ENCODE data around the gene ART5. TPM values are rescaled to one million over a fixed set of nuclear protein-coding genes. Genes with fewer than 3 reads are reported as not detected.

The ART5 gene
- total RNA-seq, 1 experiment from 2014 or later, result not detected

DNA sequence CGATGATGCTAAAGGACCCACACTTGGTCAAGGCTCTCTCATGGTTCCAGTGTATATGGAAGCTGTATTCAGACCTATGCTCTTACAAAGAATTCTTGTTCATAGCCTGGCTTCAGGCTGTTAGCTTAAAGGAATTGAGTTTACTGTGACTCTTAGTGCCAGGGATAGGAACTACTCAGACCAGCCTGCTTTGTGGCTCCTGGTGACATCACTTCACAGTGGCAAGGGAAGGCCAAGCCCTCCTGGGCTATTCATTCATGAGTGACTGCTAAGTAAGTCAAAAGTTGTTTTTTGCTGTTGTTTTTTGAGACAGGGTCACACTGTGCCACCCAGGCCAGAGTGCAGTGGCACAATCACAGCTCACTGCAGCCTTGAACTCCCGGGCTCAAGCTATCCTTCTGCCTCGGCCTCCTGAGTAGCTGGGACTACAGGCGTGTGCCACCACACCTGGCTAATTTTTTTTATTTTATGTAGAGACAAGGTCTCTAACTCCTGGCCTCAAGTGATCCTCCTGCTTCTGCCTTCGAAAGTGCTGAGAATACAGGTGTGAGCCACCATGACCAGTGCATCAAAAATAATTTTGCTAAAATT is 9.6 kb downstream of the ART5 start:
- Mint-ChIP-seq H3K4me1 (ENCODE audit: insufficient read depth, unreplicated experiment) (no peaks in the 10 kb centered on the region), H3K9me3 (ENCODE audit: unreplicated experiment) (no peaks in the 10 kb centered on the region), H3K36me3 (ENCODE audit: insufficient read depth, unreplicated experiment) (no peaks in the 10 kb centered on the region), H3K27ac (ENCODE audit: low read depth, unreplicated experiment) (peak overlapping the region; percentile 29), H3K4me3 (ENCODE audit: unreplicated experiment) (no peak overlapping the region), H3K27me3 (ENCODE audit: insufficient read depth, unreplicated experiment) (peaks cover 24% of the 10 kb centered on the region)
- ChIA-PET POLR2A (no interaction called here), CTCF (interaction anchor here (1.0 to 1.1 kb wide), 2 partner anchors 11 kb away, joined by 4 read pairs; no protein-coding TSS in a partner anchor)
- no TSS peak for BruUV-seq (replicated peaks)
- DNase-seq (ENCODE audit: unreplicated experiment), result no peak
- TF ChIP-seq, protein P1, sequence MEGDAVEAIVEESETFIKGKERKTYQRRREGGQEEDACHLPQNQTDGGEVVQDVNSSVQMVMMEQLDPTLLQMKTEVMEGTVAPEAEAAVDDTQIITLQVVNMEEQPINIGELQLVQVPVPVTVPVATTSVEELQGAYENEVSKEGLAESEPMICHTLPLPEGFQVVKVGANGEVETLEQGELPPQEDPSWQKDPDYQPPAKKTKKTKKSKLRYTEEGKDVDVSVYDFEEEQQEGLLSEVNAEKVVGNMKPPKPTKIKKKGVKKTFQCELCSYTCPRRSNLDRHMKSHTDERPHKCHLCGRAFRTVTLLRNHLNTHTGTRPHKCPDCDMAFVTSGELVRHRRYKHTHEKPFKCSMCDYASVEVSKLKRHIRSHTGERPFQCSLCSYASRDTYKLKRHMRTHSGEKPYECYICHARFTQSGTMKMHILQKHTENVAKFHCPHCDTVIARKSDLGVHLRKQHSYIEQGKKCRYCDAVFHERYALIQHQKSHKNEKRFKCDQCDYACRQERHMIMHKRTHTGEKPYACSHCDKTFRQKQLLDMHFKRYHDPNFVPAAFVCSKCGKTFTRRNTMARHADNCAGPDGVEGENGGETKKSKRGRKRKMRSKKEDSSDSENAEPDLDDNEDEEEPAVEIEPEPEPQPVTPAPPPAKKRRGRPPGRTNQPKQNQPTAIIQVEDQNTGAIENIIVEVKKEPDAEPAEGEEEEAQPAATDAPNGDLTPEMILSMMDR (IDR thresholded peaks at IDR 0.05; ENCODE audit: unreplicated experiment), result no peak
- intact Hi-C loops (cut with micrococcal nuclease), result no loop called here

DNA sequence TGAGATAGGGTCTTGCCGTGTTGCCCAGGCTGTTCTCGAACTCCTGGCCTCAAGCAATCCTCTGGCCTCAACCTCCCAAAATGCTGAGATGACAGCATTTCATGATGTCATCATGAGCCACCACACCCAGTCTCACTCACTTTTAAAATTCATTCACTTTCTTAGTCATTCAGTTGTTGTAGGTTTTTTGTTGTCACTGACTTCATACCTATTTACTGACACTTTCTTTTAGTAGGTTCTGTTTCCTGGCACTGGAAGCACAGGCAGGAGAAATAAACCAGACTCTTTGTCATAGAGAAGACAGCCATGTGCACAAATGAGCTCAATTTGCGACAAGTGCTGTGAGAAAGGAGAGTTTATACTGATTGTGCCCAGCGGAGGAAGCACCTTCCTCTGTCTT is 10.5 kb downstream of the ART5 start:
- H3K27me3 Mint-ChIP-seq (ENCODE audit: insufficient read depth, unreplicated experiment), result peaks cover 15% of the 10 kb centered on the region
- DNase-seq (ENCODE audit: unreplicated experiment), result no peak
- no peaks in the 10 kb centered on the region for H3K36me3 Mint-ChIP-seq (ENCODE audit: insufficient read depth, unreplicated experiment)
- H3K9me3 Mint-ChIP-seq (ENCODE audit: unreplicated experiment), result no peaks in the 10 kb centered on the region
- POLR2A ChIA-PET, result interaction anchor here (0.7 kb wide), 1 partner anchor 26 kb away, joined by 3 read pairs; no protein-coding TSS in a partner anchor
- H3K27ac Mint-ChIP-seq (ENCODE audit: low read depth, unreplicated experiment), result peak overlapping the region; percentile 29
- H3K4me1 Mint-ChIP-seq (ENCODE audit: insufficient read depth, unreplicated experiment), result no peaks in the 10 kb centered on the region
- no peak overlapping the region for H3K4me3 Mint-ChIP-seq (ENCODE audit: unreplicated experiment)
- BruUV-seq (replicated peaks), result no TSS peak
- TF ChIP-seq, protein P1 (IDR thresholded peaks at IDR 0.05; ENCODE audit: unreplicated experiment), result no peak
- CTCF ChIA-PET, result interaction anchor here (0.5 to 1.1 kb wide), 3 partner anchors 11 to 277 kb away, joined by 4 read pairs; no protein-coding TSS in a partner anchor
- intact Hi-C loops (cut with micrococcal nuclease), result no loop called here

DNA sequence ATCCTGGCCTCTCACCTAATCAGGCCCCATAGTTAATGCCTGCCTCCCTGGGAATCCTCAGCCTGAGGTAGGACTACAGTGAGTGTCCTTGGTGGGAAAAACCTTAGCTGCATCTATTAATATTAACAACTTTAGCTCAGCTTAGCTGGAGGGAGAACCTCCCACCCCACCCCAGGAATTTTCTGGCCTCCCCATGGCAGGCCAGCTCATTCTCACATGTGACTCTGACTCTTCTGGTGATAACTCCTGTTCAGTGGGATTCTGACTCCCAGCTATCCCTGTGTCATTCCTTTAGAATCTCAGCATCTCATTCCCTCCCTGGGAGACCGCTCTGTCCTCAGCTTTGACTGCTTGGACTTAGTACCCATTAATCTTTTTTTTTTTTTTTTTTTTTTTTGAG is 14.5 kb downstream of the ART5 start:
- no peaks in the 10 kb centered on the region for H3K4me1 Mint-ChIP-seq (ENCODE audit: insufficient read depth, unreplicated experiment)
- DNase-seq (ENCODE audit: unreplicated experiment), result no peak
- H3K27me3 Mint-ChIP-seq (ENCODE audit: insufficient read depth, unreplicated experiment), result no peaks in the 10 kb centered on the region
- no TSS peak for BruUV-seq (replicated peaks)
- POLR2A ChIA-PET, result no interaction called here
- TF ChIP-seq, protein P1 (IDR thresholded peaks at IDR 0.05; ENCODE audit: unreplicated experiment), result no peak
- H3K27ac Mint-ChIP-seq (ENCODE audit: low read depth, unreplicated experiment), result no peak overlapping the region
- H3K9me3 Mint-ChIP-seq (ENCODE audit: unreplicated experiment), result no peaks in the 10 kb centered on the region
- intact Hi-C loops (cut with micrococcal nuclease), result no loop called here
- CTCF ChIA-PET, result interaction anchor here (1.9 to 2.0 kb wide), 2 partner anchors 11 to 17 kb away, joined by 6 to 10 read pairs; no protein-coding TSS in a partner anchor
- H3K36me3 Mint-ChIP-seq (ENCODE audit: insufficient read depth, unreplicated experiment), result no peaks in the 10 kb centered on the region
- H3K4me3 Mint-ChIP-seq (ENCODE audit: unreplicated experiment), result no peak overlapping the region

DNA sequence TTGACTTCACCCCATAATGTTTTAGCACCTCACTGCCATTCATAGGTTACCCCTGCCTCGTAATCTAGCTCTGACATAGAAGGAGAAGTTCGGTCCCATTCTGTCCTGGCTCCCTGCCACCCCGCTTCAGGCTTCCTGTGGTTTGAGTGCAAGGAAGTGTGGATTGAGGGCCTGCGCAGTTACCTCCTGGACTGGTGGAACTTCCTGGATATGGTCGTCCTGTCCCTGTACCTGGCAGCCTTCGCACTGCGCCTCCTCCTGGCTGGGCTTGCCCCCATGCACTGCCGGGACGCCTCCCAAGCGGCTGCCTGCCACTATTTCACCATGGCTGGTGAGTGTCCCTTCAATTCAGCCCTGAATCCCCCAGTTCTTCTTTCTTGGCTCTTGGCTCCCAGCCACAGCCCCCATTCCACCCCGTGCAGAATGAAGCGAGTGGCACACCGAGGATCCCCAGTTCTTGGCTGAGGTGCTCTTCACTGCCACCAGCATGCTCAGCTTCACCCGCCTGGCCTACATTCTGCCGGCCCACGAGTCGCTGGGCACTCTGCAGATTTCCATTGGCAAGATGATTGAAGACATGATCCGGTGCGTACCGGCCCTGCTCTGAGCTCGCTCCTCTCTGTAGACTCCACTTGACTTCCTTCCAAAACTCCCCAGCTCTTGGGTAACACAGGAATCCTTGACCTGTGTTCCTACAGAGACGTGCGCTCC is 15.4 kb downstream of the ART5 start:
- Mint-ChIP-seq H3K4me1 (ENCODE audit: insufficient read depth, unreplicated experiment) (no peaks in the 10 kb centered on the region), H3K27me3 (ENCODE audit: insufficient read depth, unreplicated experiment) (no peaks in the 10 kb centered on the region), H3K27ac (ENCODE audit: low read depth, unreplicated experiment) (no peak overlapping the region), H3K4me3 (ENCODE audit: unreplicated experiment) (no peak overlapping the region), H3K9me3 (ENCODE audit: unreplicated experiment) (no peaks in the 10 kb centered on the region), H3K36me3 (ENCODE audit: insufficient read depth, unreplicated experiment) (no peaks in the 10 kb centered on the region)
- BruUV-seq (replicated peaks), result no TSS peak
- intact Hi-C loops (cut with micrococcal nuclease), result no loop called here
- ChIA-PET POLR2A (no interaction called here), CTCF (interaction anchor here (0.6 to 1.9 kb wide), 2 partner anchors 10 to 112 kb away, joined by 5 to 10 read pairs; no protein-coding TSS in a partner anchor)
- TF ChIP-seq, protein P1 (IDR thresholded peaks at IDR 0.05; ENCODE audit: unreplicated experiment), result no peak
- no peak for DNase-seq (ENCODE audit: unreplicated experiment)
